Activated B cell treated with CpG ODN at 0.5 μM for 24 hours (primary cell): ENCODE data around the gene SLC35E2B. TPM values are rescaled to one million over a fixed set of nuclear protein-coding genes. Genes with fewer than 3 reads are reported as not detected.
"Not testable (repeated sequence)": the region's sequence is repeated elsewhere in the genome, so short reads cannot be mapped to it uniquely, and the experiment has no call there.

ENCODE experiments used
- ATAC-seq: fragments of 200-7000 bp; cut with Tn5 transposase; one replicate; pipeline ENCODE4 v1.10.0; 2021; ENCODE audit warnings: low read depth, mild to moderate bottlenecking, moderate library complexity
- CTCF ChIA-PET: fragments of 350-600 bp; sonication (Branson Sonifier 250); formaldehyde crosslinking; loops from one replicate; lab custom pipeline; 2021; ENCODE audit warnings: antibody characterized with exemption; lab: Charles Lee
- POLR2A ChIA-PET: fragments of 350-600 bp; sonication (Branson Sonifier 250); formaldehyde crosslinking; loops from one replicate; lab custom pipeline; 2021; ENCODE audit warnings: antibody characterized with exemption; lab: Charles Lee
- DNase-seq: peaks from one replicate; pipeline ENCODE4 v3.0.0; 2022
- H3K27ac Mint-ChIP-seq: one replicate; pipeline ENCODE4 v1.8.0; 2020; ENCODE audit warnings: mixed read lengths
- H3K27me3 Mint-ChIP-seq: one replicate; pipeline ENCODE4 v1.8.0; 2021; ENCODE audit warnings: mixed read lengths
- H3K36me3 Mint-ChIP-seq: one replicate; pipeline ENCODE4 v1.8.0; 2021; ENCODE audit warnings: low read depth, mixed read lengths
- H3K4me1 Mint-ChIP-seq: one replicate; pipeline ENCODE4 v1.8.0; 2021; ENCODE audit warnings: mixed read lengths
- H3K4me3 Mint-ChIP-seq: one replicate; pipeline ENCODE4 v1.8.0; 2020; ENCODE audit warnings: mild to moderate bottlenecking, mixed read lengths
- H3K9me3 Mint-ChIP-seq: one replicate; pipeline ENCODE4 v1.8.0; 2020; ENCODE audit warnings: mixed read lengths
- intact Hi-C: fragments of 100-400 bp; cut with micrococcal nuclease; formaldehyde crosslinking; loops from one replicate; pipeline ENCODE4 v1.15.1; 2024
- total RNA-seq: library from RNA; stranded (reverse); gene quantifications from 2 replicates; pipeline ENCODE4 v1.2.3, GENCODE V29; 2022

SLC35E2B gene
- total RNA-seq, 1 donor from 2014 or later: 54.7 TPM

GRCh38 chr1:1647567-1648241 is 44.9 kb downstream of the SLC35E2B start:
- H3K4me1 Mint-ChIP-seq, H3K27me3 Mint-ChIP-seq, CTCF ChIA-PET, H3K4me3 Mint-ChIP-seq, DNase-seq, ATAC-seq, H3K27ac Mint-ChIP-seq, H3K9me3 Mint-ChIP-seq, POLR2A ChIA-PET, intact Hi-C loops: not testable (repeated sequence)
- H3K36me3 Mint-ChIP-seq: peaks cover 52% of the 10 kb centered on the region

- H3K27me3 Mint-ChIP-seq, H3K4me1 Mint-ChIP-seq, H3K4me3 Mint-ChIP-seq, H3K9me3 Mint-ChIP-seq, DNase-seq, H3K27ac Mint-ChIP-seq, ATAC-seq, intact Hi-C loops, POLR2A ChIA-PET: not testable (repeated sequence)
- CTCF ChIA-PET: interaction anchor here (1.1 kb wide), 1 partner anchor 259 kb away, joined by 5 read pairs; no protein-coding TSS in a partner anchor
- H3K36me3 Mint-ChIP-seq: peaks cover 40% of the 10 kb centered on the region
These were observed 46.3 kb downstream of the SLC35E2B start for GRCh38 chr1:1646326-1646725.

- H3K4me1 Mint-ChIP-seq, H3K27ac Mint-ChIP-seq, ATAC-seq, DNase-seq, POLR2A ChIA-PET, CTCF ChIA-PET, H3K4me3 Mint-ChIP-seq, H3K9me3 Mint-ChIP-seq, intact Hi-C loops, H3K27me3 Mint-ChIP-seq: not testable (repeated sequence)
- peaks cover 28% of the 10 kb centered on the region for H3K36me3 Mint-ChIP-seq
These were observed 51.7 kb downstream of the SLC35E2B start for GRCh38 chr1:1640711-1641461.

GRCh38 chr1:1640081-1640480 is 52.5 kb downstream of the SLC35E2B start:
- DNase-seq, H3K4me3 Mint-ChIP-seq, CTCF ChIA-PET, H3K27me3 Mint-ChIP-seq, H3K4me1 Mint-ChIP-seq, ATAC-seq, POLR2A ChIA-PET, H3K27ac Mint-ChIP-seq, intact Hi-C loops, H3K9me3 Mint-ChIP-seq: not testable (repeated sequence)
- peaks cover 25% of the 10 kb centered on the region for H3K36me3 Mint-ChIP-seq

- ATAC-seq, H3K9me3 Mint-ChIP-seq, DNase-seq, CTCF ChIA-PET, H3K4me3 Mint-ChIP-seq, intact Hi-C loops, H3K27ac Mint-ChIP-seq, H3K27me3 Mint-ChIP-seq, H3K4me1 Mint-ChIP-seq: not testable (repeated sequence)
- peaks cover 25% of the 10 kb centered on the region for H3K36me3 Mint-ChIP-seq
- POLR2A ChIA-PET: interaction anchor here (0.7 kb wide), 1 partner anchor 466 kb away, joined by 6 read pairs; no protein-coding TSS in a partner anchor
These were observed 53.2 kb downstream of the SLC35E2B start for GRCh38 chr1:1639368-1639767.

- intact Hi-C loops, ATAC-seq, H3K4me1 Mint-ChIP-seq, DNase-seq, H3K4me3 Mint-ChIP-seq, H3K27ac Mint-ChIP-seq, H3K9me3 Mint-ChIP-seq, H3K27me3 Mint-ChIP-seq, CTCF ChIA-PET: not testable (repeated sequence)
- H3K36me3 Mint-ChIP-seq: peaks cover 25% of the 10 kb centered on the region
- POLR2A ChIA-PET: interaction anchor here (0.7 kb wide), 1 partner anchor 467 kb away, joined by 6 read pairs; no protein-coding TSS in a partner anchor
These were observed 54.1 kb downstream of the SLC35E2B start for GRCh38 chr1:1638528-1638927.

GRCh38 chr1:1637479-1637875 is 55.1 kb downstream of the SLC35E2B start:
- H3K27me3 Mint-ChIP-seq, intact Hi-C loops, ATAC-seq, CTCF ChIA-PET, H3K9me3 Mint-ChIP-seq, DNase-seq, H3K27ac Mint-ChIP-seq, H3K4me1 Mint-ChIP-seq, H3K4me3 Mint-ChIP-seq, POLR2A ChIA-PET: not testable (repeated sequence)
- H3K36me3 Mint-ChIP-seq: peaks cover 23% of the 10 kb centered on the region

GRCh38 chr1:1636621-1637478 is 55.7 kb downstream of the SLC35E2B start:
- intact Hi-C loops, H3K27ac Mint-ChIP-seq, H3K27me3 Mint-ChIP-seq, DNase-seq, H3K4me1 Mint-ChIP-seq, ATAC-seq, H3K4me3 Mint-ChIP-seq, H3K9me3 Mint-ChIP-seq, CTCF ChIA-PET, POLR2A ChIA-PET: not testable (repeated sequence)
- H3K36me3 Mint-ChIP-seq: peaks cover 23% of the 10 kb centered on the region

- DNase-seq, H3K4me1 Mint-ChIP-seq, ATAC-seq, H3K27me3 Mint-ChIP-seq, H3K4me3 Mint-ChIP-seq, POLR2A ChIA-PET, H3K9me3 Mint-ChIP-seq, CTCF ChIA-PET, H3K27ac Mint-ChIP-seq: not testable (repeated sequence)
- peaks cover 19% of the 10 kb centered on the region for H3K36me3 Mint-ChIP-seq
- intact Hi-C loops: loop anchor here (5.0 kb wide), 1 partner anchor 273 kb away; no protein-coding TSS in a partner anchor
These were observed 58.0 kb downstream of the SLC35E2B start for GRCh38 chr1:1634613-1635012.

- ATAC-seq, H3K27ac Mint-ChIP-seq, CTCF ChIA-PET, H3K4me3 Mint-ChIP-seq, DNase-seq, POLR2A ChIA-PET, H3K9me3 Mint-ChIP-seq, H3K4me1 Mint-ChIP-seq, H3K27me3 Mint-ChIP-seq: not testable (repeated sequence)
- H3K36me3 Mint-ChIP-seq: peaks cover 15% of the 10 kb centered on the region
- intact Hi-C loops: loop anchor here (5.0 kb wide), 1 partner anchor 274 kb away; no protein-coding TSS in a partner anchor
These were observed 59.2 kb downstream of the SLC35E2B start for GRCh38 chr1:1633409-1633808.
